Measurements from ENCODE around the gene GLO1.

DNA sequence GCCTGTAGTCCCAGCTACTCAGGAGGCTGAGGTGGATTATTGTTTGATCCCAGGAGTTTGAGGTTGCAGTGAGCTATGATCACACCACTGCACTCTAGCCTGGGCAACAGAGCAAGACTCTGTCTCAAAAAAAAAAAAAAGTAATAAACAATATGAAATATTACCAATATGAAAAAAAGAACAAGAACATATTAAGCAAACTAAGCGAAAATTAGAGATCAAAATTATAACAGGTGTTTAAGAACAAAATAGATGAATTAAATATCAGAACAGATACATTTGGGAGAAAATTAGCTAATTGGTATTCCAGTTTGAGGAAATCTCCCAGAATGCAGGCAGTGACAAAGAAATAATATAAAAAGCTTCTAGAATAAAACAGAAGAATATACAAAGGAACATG is 23.3 kb downstream of the GLO1 start:
- TF ChIP-seq, protein P1, sequence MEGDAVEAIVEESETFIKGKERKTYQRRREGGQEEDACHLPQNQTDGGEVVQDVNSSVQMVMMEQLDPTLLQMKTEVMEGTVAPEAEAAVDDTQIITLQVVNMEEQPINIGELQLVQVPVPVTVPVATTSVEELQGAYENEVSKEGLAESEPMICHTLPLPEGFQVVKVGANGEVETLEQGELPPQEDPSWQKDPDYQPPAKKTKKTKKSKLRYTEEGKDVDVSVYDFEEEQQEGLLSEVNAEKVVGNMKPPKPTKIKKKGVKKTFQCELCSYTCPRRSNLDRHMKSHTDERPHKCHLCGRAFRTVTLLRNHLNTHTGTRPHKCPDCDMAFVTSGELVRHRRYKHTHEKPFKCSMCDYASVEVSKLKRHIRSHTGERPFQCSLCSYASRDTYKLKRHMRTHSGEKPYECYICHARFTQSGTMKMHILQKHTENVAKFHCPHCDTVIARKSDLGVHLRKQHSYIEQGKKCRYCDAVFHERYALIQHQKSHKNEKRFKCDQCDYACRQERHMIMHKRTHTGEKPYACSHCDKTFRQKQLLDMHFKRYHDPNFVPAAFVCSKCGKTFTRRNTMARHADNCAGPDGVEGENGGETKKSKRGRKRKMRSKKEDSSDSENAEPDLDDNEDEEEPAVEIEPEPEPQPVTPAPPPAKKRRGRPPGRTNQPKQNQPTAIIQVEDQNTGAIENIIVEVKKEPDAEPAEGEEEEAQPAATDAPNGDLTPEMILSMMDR (IDR thresholded peaks at IDR 0.05; ENCODE audit: low read depth, low read length, missing input control): no peak
- TF ChIP-seq, protein P2, sequence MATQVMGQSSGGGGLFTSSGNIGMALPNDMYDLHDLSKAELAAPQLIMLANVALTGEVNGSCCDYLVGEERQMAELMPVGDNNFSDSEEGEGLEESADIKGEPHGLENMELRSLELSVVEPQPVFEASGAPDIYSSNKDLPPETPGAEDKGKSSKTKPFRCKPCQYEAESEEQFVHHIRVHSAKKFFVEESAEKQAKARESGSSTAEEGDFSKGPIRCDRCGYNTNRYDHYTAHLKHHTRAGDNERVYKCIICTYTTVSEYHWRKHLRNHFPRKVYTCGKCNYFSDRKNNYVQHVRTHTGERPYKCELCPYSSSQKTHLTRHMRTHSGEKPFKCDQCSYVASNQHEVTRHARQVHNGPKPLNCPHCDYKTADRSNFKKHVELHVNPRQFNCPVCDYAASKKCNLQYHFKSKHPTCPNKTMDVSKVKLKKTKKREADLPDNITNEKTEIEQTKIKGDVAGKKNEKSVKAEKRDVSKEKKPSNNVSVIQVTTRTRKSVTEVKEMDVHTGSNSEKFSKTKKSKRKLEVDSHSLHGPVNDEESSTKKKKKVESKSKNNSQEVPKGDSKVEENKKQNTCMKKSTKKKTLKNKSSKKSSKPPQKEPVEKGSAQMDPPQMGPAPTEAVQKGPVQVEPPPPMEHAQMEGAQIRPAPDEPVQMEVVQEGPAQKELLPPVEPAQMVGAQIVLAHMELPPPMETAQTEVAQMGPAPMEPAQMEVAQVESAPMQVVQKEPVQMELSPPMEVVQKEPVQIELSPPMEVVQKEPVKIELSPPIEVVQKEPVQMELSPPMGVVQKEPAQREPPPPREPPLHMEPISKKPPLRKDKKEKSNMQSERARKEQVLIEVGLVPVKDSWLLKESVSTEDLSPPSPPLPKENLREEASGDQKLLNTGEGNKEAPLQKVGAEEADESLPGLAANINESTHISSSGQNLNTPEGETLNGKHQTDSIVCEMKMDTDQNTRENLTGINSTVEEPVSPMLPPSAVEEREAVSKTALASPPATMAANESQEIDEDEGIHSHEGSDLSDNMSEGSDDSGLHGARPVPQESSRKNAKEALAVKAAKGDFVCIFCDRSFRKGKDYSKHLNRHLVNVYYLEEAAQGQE (IDR thresholded peaks at IDR 0.05): no peak
- TF ChIP-seq, protein P3, sequence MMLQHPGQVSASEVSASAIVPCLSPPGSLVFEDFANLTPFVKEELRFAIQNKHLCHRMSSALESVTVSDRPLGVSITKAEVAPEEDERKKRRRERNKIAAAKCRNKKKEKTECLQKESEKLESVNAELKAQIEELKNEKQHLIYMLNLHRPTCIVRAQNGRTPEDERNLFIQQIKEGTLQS (IDR thresholded peaks at IDR 0.05): no peak
- no peak for TF ChIP-seq TAF1 (conservative IDR thresholded peaks at IDR 0.05)
- no peak for TF ChIP-seq JUND (IDR thresholded peaks at IDR 0.05)
- TF ChIP-seq, protein P4, sequence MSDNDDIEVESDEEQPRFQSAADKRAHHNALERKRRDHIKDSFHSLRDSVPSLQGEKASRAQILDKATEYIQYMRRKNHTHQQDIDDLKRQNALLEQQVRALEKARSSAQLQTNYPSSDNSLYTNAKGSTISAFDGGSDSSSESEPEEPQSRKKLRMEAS (IDR thresholded peaks at IDR 0.05): no peak
- no peak for TF ChIP-seq RAD21 (IDR thresholded peaks at IDR 0.05)
- TF ChIP-seq GABPA (IDR thresholded peaks at IDR 0.05 in 1 of 2, conservative IDR thresholded peaks at IDR 0.05 in 1 of 2): no peak
- TF ChIP-seq SP1 (IDR thresholded peaks at IDR 0.05): no peak
- TF ChIP-seq NR2F2 (IDR thresholded peaks at IDR 0.05): no peak
- no peak for TF ChIP-seq EGR1 (IDR thresholded peaks at IDR 0.05; ENCODE audit: low read depth in 2 of 2)
- TF ChIP-seq, protein P5, sequence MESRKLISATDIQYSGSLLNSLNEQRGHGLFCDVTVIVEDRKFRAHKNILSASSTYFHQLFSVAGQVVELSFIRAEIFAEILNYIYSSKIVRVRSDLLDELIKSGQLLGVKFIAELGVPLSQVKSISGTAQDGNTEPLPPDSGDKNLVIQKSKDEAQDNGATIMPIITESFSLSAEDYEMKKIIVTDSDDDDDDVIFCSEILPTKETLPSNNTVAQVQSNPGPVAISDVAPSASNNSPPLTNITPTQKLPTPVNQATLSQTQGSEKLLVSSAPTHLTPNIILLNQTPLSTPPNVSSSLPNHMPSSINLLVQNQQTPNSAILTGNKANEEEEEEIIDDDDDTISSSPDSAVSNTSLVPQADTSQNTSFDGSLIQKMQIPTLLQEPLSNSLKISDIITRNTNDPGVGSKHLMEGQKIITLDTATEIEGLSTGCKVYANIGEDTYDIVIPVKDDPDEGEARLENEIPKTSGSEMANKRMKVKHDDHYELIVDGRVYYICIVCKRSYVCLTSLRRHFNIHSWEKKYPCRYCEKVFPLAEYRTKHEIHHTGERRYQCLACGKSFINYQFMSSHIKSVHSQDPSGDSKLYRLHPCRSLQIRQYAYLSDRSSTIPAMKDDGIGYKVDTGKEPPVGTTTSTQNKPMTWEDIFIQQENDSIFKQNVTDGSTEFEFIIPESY (IDR thresholded peaks at IDR 0.05): no peak
